ENCODE data around the gene ZNF678.
A peak's percentile ranks its signal among the peaks of the same experiment; 100 is the strongest.

Gene ZNF678

DNA sequence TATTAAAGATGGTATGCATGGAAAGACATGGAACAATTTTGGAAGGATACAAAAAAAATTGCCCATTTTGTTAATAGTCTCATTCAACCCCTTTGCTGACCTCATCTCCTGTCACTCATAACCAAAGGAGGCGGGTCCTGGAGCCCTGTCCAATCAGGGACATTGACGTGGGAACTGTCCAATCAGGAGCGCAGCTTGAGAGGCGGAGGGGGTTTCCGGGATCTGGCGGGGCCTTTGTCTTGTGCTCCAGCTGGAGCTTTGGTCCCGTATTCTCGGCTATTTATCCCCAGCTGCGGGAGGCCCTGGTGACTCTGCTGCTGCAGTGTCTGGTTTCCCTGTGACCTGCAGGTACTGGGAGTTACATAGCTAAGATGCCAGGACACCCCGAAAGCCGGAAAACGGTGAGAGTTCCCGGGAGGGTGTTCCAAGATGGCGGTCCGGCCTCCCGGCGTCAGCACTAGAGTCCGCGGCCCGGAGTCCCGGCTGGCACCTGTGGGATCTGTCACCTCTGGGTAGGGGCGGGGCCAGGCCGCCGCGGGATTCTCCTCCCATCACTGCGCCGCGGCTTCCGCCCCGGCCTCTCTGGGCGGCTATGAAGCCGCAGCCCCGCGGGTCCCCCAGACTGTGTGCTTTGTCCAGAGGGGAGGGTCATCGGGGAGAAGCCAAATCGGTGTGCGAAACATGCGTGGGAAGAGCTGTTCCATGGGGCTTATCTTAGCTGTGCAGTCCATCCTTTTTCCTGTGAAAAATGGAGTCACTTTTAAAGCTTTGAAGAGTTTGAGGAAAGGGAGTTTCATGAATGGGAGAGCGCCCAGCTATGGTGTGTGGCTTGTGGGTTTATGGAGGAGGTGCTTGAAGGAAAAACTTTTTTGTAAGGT is at the start of gene ZNF678:
TSS of gene ZNF678 (plus strand) at position 233 of the 878 bp plus-strand sequence. CDS start 87,436 bp downstream, outside the sequence.
- DNase-seq (ENCODE audit: low read depth, low spot score), result peak; percentile 77

DNA sequence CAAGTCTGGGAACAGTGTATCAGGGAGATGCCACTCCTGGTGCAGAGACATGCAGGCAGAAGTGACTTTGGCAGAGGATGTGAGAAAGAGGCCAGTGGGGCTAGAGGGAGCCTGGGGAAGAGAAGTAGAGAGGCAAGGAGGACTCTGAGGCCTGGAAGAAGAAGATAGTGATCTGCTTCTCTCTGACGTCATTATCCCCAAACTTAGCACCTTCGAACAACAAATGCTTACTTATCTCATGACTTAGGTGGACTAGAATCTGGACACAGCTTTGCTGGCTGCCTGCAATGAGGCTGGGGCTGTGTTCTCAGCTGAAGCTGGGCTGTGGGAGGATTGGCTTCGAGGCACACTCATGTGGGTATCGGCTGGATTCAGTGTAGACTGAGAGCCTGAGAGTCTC is 44.5 kb upstream of the ZNF678 start:
- no peak for DNase-seq (ENCODE audit: low read depth, low spot score)

DNA sequence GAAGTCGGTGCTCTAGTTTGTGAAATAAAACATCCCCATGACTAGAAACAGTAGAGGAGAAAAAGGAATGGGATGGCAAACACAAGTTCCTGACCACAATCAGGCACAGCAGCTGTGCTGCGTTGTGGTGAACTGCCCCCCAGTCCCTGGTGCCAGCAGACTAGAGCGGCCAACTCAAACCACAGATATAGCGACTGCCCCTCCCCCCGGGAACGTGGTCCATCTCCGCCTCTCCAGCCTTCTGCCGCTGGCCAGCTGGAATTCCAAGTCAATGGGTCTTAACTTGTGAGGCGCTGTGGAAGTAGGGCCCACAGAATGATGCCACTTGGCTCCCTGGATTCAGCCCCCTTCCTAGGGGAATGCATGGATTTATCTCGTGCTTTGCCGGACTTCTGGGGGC is 41.6 kb upstream of the ZNF678 start:
- DNase-seq (ENCODE audit: low read depth, low spot score), result no peak

DNA sequence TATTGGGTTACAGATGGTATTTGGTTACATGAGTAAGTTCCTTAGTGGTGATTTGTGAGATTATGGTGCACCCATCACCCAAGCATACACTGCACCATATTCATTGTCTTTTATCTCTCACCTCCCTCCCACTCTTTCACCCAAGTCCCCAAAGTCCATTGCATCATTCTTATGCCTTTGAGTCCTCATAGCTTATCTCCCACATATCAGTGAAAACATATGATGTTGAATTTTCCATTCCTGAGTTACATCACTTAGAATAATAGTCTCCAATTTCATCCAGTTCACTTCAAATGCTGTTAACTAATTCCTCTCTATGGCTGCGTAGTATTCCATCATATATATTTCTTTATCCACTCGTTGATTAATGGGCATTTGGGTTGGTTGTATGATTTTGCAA is 36.8 kb upstream of the ZNF678 start:
- DNase-seq (ENCODE audit: low read depth, low spot score), result no peak

DNA sequence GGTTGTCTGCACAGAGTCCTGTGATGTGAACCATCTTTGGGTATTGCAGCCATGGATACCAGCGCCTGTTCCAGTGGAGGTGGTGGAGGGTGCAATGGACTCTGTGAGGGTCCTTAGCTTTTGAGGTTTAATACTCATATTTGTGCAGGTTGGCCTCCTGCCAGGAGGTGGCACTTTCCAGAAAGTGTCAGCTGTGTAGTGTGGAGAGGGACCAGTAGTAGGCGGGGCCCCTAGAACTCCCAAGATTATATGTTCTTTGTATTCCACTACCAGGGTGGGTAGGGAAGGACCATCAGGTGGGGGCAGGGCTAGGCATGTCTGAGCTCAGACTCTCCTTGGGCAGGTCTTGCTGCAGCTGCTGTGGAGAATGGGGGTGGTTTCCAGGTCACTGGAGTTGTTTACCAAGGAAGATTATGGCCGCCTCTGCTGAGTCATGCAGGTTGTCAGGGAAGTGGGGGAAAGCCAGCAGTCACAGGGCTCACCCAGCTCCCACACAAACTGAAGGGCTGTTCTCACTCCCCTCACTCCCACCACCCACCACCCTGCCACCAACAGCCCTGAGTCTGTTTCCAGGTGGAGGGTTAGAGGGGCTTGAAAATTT is 31.2 kb upstream of the ZNF678 start:
- no peak for DNase-seq (ENCODE audit: low read depth, low spot score)

DNA sequence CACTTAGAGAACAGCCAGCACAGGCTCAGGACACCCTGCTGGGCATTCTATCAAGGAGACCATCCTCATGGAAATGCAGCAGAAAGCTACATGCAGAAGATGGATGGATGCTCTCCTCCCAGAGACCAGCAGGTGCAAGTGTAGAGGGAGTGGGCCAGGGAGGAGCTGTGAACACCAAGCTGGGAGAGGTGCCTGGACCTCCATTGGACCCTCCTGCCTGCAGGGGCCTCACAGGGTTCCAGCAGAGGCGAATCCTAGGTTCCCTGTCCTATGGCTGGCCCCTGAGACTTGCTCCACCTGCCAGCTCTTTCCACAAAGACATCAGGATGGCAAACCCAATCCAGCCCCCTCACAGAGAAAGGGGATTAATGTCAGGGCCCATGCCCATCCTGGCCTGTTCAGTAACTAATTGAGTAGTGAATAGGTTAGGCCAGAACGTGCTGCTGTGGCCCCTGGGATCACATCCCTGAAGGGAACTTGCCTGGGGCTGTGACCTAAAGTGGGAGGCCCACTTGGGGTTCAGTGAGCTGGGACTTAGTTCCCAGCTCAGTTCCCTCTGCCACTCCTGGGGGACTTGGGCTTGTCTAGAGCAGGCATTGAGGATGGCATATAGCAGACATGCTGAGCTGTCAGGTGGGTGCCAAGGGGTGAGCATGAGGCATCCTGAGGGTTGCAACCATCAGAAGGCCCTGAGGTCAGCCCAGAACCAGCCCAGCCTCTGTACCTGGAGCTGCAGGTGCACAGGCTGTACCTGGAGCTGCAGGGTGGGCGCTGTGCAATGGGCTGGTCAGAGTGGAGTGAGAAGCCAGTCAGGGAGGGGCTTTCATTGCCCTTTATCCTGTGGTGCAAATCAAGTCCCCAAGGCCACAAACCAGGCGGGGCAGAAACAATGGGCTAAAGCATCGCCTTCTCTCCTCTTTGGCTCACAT is 22.9 kb upstream of the ZNF678 start:
- DNase-seq (ENCODE audit: low read depth, low spot score), result no peak

DNA sequence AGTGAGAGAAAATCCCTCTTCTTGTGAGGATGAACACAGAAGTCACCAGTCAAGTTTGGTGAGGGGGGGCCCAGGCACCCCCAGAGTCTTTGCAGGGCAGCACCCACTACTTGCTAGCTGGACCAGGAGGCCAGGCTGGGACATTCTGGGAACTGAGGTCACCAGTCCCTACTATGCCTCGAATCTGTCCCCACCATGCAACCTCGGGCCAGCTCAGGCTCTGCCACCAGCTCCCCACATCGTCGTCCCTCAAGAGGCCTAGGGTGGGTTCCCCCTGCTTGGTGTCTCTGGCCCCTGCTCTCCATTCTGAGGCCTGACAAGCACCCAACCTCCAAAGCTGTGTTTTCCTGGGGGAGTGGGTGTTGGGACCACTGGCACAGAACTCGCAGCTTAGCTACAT is 22.2 kb upstream of the ZNF678 start:
- DNase-seq (ENCODE audit: low read depth, low spot score), result no peak

DNA sequence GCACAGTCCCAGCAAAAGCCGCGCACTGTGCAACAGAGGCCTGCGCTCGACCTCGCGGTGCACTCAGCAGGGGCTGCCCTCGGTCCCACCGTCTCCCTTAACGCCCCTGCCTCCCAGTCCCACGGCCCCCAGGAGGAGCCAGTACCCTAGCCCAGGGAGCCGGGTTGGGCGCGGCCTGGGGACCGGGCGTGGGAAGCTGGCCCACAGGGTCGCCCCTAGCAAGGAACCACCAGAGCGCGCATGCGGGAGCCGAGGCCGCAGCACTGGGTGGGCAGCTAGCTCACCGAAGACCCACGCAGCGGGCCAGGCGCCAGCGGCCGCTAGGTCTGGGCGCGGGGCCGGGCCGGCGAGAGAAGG is 21.6 kb upstream of the ZNF678 start:
- no peak for DNase-seq (ENCODE audit: low read depth, low spot score)

DNA sequence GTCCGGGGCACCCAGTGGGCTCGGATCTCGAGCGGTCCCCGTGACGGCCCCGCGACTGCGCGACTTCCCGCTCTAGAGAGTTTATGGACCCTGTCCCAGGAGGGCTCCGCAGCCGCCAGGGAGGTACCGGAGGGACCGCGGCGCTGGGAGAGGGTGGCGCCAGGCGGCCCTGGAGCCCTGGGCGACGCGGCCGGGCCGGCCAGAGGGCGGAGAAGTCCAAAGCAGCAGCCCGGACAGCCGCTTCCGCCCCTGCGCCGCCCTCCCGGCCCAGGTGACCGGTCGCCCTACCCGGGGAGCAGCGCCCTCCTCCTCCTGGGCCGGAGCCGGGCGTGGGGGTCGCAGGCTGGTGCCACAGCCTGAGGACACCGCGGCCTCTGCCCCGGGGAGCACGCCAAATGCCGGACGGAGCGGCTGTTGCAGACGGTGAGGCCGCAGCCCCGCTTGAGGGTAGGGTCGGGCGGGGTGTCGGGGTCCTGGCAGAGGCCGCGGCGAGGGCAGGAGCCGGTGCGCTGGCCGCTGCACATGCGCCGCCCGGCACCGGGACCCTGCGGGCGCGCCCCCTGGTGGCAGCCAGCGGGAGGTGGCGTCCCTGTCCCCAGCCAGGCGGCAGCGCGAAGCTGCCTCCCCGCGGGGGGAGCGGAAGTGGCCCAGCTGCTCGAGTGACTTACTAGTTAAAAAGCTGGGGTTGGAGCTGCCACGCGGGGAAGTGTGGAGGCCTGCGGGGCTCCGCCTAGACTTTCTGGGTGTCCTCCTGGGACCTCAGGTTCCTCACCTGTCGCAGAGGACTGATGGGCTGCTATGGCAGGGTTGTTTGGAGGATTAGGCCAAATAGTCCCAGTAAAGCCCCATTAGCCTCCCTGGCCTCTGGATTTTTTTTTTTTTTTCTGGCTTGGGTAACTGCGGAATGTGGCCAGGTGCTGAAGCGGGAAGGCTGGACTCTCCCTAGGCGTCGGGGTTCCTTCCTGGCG is 20.9 kb upstream of the ZNF678 start:
- DNase-seq (ENCODE audit: low read depth, low spot score), result no peak

DNA sequence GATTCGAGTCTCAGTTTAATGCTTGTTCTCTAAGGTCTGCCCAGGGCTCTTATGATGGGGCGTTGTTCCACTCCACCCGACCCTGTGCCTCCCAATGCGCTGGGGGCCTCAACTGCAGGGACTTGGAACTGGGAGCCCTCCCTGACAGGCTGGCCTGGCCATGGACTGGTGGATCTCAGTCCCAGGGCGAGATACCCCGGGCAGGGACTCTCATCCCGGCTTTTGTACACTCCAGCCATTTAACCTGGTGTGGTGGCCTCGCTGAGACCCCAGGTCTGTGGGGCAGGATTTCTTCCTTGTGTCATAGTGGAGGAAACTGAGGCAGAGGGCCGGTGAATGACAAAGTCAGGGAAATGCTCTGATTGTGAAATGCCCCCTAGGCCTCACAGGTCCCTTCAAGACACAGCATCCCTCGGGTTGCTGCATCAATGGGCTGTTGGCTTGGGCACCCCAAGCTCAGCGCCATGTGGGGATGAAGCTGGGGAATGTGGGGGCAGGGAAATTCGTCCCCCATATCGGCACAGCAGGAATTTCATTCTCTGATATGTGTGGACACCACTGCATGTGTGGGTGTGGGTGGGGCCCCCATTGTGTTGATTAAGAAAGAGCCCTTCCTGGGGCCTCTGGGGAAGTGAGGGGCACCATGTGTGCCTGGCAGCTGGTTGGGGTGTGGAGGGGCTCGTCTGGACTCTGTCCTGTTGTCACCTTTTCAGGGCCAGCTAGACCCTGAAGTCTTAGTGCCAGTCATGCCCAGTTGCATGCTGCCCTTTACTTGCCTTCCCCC is 19.9 kb upstream of the ZNF678 start:
- no peak for DNase-seq (ENCODE audit: low read depth, low spot score)

DNA sequence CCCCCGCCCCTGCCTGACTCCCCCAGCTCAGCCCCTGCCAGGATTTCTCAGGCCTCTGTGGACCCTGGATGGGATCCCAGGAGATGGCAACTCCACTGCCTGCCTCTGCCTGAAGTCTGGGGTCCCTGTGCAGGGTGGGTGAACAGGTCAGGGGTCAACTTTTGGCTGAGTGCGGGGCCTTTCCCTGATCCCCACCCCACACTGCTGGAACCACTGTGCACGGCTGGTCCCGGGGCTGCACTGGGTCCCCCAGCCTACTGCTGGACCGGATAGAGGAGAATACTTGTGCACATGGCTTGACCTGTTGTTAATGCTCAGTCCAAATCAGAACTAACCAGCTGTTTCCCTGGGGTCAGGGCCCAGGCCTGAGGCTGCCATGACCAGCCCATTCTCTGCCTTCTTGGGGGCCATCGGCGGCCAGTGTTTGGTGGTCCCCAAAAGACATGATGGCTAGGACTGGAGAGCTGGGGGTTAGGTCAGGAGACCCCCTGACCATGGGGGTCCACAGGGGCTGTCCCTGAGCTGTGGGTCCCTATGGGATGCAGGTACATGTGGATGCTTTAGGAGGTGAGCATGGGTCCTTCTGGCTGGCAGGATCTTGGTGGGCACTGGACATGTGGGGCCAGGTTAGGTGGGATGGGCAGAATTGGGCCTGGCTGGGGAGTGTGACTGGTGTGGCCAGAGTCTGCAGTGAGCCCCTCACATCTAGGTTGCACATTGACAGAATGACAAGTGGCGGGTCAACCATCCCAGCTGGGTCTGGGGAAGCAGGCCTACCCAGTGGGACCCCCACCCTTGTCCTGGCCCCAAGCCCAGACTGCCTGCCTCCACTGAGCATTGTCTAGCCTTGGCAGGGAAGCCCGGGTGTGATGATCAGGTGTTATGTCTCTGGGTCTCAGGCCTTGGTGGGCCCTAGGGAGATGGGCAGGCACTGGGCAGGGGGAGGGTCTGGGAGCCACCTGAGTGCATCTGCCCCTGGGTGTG is 19.0 kb upstream of the ZNF678 start:
- no peak for DNase-seq (ENCODE audit: low read depth, low spot score)

DNA sequence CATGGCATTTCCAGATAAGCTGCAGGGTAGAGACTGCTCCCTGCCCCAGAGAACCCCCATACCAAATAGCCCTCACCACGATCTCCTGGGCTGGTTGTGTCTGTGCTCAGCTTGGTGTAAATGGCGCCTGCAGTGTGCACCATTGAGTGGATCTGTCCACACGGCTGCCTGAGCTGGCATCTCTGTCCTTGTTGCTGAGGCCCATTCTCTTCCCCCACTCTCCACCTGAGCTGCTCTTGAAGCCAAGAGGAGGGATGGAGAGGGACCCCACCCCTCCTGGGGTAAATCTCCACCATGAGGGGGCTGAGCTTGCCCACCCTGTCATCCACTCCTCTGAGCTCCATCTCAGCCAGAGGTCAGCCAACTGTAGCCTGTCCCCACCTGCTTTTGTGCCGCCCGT is 18.0 kb upstream of the ZNF678 start:
- no peak for DNase-seq (ENCODE audit: low read depth, low spot score)

DNA sequence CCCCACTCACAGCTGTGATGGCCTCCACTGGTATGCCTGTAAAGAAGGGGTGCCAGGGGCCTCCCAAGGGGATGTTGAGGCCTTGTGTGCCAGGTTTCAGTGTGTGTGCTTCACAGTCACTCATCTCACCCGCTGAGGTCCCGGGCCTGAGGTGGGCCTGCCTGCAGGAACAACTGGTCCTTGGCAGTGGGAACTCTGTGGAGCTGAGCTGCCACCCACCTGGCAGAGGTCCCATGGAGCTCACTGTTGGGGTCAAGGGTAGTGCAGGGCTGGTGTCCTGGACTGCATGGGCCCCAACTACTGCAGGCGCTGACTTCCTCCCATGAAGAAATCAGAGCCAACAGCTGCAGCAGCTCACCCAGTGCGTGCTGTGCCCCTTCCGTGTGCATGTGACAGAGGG is 17.3 kb upstream of the ZNF678 start:
- DNase-seq (ENCODE audit: low read depth, low spot score), result no peak

DNA sequence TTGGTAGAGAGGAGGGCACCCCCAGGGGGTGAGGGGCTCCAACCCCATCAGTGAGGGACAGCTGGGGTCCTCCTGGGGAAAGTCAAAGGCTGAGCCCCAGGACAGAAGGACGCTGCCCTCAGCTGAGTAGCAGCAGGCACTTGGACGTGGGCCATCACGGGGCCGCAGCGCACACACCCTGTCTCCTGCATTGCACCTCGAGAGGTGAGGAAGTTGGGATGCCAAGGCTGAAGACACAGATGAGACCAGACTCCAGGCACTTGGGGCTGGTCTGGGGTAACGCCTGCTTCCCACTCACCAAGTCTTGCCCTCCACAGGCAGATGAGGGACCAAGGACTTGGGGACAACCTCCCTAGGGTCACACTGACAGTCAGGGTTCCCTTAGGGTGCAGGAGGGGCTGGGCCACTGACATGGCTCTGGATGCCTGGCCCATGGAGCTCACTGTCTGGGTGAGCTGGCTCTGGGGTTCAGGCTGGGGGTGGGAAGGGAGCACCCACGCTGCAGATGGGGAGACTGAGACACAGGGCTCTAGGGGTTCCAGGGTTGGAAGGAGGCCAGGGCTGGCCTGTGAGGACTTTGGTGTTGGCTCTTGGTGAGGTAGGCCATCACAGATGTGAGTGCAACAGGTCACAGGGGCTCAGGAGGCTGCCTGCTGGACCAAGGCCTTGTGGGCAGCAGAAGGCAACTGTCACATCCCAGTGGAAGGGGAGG is 16.6 kb upstream of the ZNF678 start:
- no peak for DNase-seq (ENCODE audit: low read depth, low spot score)

DNA sequence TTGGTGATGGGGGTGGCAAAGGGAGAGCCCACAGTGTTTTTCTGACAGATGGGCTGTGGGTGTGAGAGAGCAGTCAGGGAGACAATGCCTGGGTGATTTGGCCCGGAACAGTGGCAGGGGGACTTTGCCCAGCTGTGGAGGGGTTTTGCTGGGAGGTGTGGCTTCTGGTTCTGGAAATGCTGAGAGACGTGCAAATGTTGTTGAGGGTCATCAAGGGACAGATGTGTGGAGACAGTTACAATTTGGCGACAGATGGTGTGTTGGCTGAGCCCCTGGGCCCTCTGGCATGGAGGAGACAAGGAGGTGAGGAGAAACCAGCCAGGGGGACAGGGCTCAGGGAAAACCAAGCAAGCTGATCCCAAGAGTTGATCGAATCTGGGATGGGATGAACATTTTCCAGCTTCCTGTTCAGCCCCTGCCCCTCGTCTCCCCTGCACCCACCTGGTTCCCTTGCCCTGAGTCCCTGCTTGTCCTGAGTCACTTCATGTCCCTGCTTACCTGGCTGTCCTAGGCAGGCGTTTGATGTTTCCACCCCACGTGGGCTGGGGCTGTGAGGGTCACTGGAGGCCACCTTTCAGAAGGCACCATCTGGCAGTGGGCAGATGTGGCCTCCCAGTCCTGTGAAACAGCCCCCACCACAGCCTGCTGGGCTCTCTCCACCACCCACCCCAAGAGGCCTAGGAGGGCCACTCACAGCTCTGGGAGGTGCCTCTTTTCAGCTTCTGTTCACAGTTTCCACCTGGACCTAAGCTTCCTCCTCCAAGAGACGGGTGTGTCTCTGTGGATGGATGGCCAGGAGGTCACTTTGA is 15.8 kb upstream of the ZNF678 start:
- DNase-seq (ENCODE audit: low read depth, low spot score), result no peak

DNA sequence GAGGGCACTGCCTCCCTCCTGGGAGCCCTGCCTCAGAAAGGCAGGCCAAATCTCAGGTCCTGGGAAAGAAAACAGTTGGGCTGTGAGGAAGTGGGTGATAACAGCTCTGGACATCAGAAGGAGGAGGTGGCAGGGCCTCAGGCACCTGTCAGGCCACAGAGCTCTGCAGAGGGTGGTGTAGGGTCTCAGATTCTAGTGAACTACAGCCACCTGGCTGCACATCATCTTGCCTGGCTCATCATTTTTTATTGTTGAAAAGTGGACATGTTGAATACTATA is 15.3 kb upstream of the ZNF678 start:
- no peak for DNase-seq (ENCODE audit: low read depth, low spot score)

DNA sequence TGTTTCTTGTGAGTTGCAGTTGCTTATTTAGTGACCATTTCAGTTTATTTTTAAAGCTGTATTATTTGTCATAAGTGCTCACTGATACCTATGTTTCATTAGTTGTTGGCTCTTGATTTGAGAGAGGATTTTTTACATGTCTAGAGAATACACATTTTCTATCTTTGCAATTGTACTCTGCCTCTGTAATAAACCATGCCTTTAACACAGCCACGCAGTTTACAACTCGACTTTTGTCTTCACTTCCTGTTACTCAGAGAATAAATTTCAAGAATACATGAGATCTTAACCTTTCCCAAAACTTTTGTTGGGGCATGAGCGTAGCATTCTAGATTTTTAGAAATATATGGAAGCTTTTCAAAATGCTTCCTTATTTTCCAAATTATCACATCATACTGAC is 14.9 kb upstream of the ZNF678 start:
- no peak for DNase-seq (ENCODE audit: low read depth, low spot score)

DNA sequence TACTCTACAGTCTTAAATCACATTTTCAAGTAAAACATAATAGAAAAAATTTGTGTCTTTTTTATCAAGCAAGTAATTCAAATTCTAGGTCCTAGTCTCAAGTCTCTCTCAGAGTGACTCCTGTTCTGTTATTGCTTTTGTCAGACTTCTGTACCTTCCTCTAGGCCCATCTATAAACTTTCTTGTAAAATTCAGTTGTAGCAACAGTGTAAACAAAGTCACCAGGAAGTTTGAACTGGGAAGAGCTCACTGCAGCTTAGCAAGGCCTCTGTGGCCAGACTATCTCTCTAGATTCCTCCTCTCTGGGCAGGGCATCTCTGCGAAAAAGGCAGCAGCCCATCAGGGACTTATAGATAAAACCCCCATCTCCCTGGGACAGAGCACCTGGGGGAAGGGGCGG is 13.5 kb upstream of the ZNF678 start:
- no peak for DNase-seq (ENCODE audit: low read depth, low spot score)
